OCI-LY7 (cell line): ENCODE data around the gene TCP1. TPM values are rescaled to one million over a fixed set of nuclear protein-coding genes. Genes with fewer than 3 reads are reported as not detected.

Experiments used
- BruUV-seq: library from RNA; stranded (reverse); fragments of 400-500 nt; replicated peaks from 2 replicates; lab custom pipeline; 2021; lab: Mats Ljungman, UMichigan
- CTCF ChIA-PET: fragments of 300-600 bp; sonication (Branson Sonifier 250); formaldehyde crosslinking; loops from one replicate; lab custom pipeline; 2022; ENCODE audit warnings: antibody characterized with exemption; ENCODE audit not compliant: unreplicated experiment; lab: Charles Lee
- POLR2A ChIA-PET: fragments of 300-600 bp; sonication (Branson Sonifier 250); formaldehyde crosslinking; loops from one replicate; lab custom pipeline; 2022; ENCODE audit warnings: antibody characterized with exemption; lab: Charles Lee
- DNase-seq: peaks from one replicate; pipeline ENCODE4 v3.0.0-alpha.2; 2015; ENCODE audit warnings: low spot score
- H2AFZ ChIP-seq: fragments of 200-600 bp; sonication (generic), shearing (Covaris generic); 2 replicates; pipeline ENCODE4 v1.6.1; 2014; ENCODE audit warnings: mild to moderate bottlenecking, antibody characterized with exemption, low read length, moderate library complexity
- H3K27ac ChIP-seq: fragments of 200-600 bp; sonication (generic); 2 replicates; pipeline ENCODE4 v1.5.1; 2014; ENCODE audit warnings: mixed run types, low read depth, mild to moderate bottlenecking, moderate library complexity, low read length, inconsistent platforms; ENCODE audit not compliant: poor library complexity, severe bottlenecking
- H3K36me3 ChIP-seq: fragments of 200-600 bp; sonication (generic); 2 replicates; pipeline ENCODE4 v1.6.1; 2014; ENCODE audit warnings: mild to moderate bottlenecking, antibody characterized with exemption, low read length, moderate library complexity, mixed read lengths; ENCODE audit not compliant: insufficient read depth
- H3K4me1 ChIP-seq: fragments of 200-600 bp; sonication (generic); 2 replicates; pipeline ENCODE4 v1.5.1; 2014; ENCODE audit warnings: mild to moderate bottlenecking, low read length; ENCODE audit not compliant: insufficient read depth, poor library complexity, severe bottlenecking
- H3K4me2 ChIP-seq: fragments of 200-600 bp; sonication (generic); 2 replicates; pipeline ENCODE4 v1.6.1; 2014; ENCODE audit warnings: mild to moderate bottlenecking, low read length
- H3K4me3 ChIP-seq: fragments of 200-600 bp; sonication (generic); 2 replicates; pipeline ENCODE4 v1.5.1; 2014; ENCODE audit warnings: mild to moderate bottlenecking, low read depth, low read length; ENCODE audit not compliant: poor library complexity, severe bottlenecking
- H3K79me2 ChIP-seq: fragments of 200-600 bp; sonication (generic); 2 replicates; pipeline ENCODE4 v1.6.1; 2016; ENCODE audit warnings: low read depth, mild to moderate bottlenecking, low read length, moderate library complexity, mixed read lengths; ENCODE audit not compliant: insufficient read depth
- H3K9me2 ChIP-seq: fragments of 200-600 bp; sonication (generic); 2 replicates; pipeline ENCODE4 v1.6.1; 2016; ENCODE audit warnings: mild to moderate bottlenecking, low read length, mixed read lengths; ENCODE audit not compliant: insufficient read depth
- H3K9me3 ChIP-seq: fragments of 200-600 bp; sonication (generic); 2 replicates; pipeline ENCODE4 v1.6.1; 2014; ENCODE audit warnings: mild to moderate bottlenecking, mixed run types, low read length, mixed read lengths
- H4K20me1 ChIP-seq: fragments of 200-600 bp; sonication (generic); 2 replicates; pipeline ENCODE4 v1.6.1; 2014; ENCODE audit warnings: mild to moderate bottlenecking, antibody characterized with exemption, low read length, moderate library complexity, mixed read lengths; ENCODE audit not compliant: insufficient read depth
- EZH2phosphoT487 ChIP-seq: fragments of 200-600 bp; sonication (generic); IDR thresholded peaks from 2 replicates; pipeline ENCODE4 v1.6.1; 2018; ENCODE audit warnings: low read depth, borderline replicate concordance, mild to moderate bottlenecking, mixed run types, antibody characterized with exemption, low read length, moderate library complexity, mixed read lengths
- intact Hi-C: fragments of 100-400 bp; cut with micrococcal nuclease; formaldehyde crosslinking; loops from one replicate; pipeline ENCODE4 v1.10.0; 2022; ENCODE audit not compliant: unreplicated experiment
- total RNA-seq, 2 experiments: library from RNA; depleted of rRNA in 1 of 2; stranded (reverse); fragments of >200 nt in 1 of 2; shearing (Covaris generic) in 1 of 2; gene quantifications; 2 replicates each; pipeline ENCODE4 v1.2.3, GENCODE V29; 2014 to 2022
- TF ChIP-seq, protein P1 (sequence below): fragments of 200-600 bp; sonication (generic); conservative IDR thresholded peaks from 2 replicates; pipeline ENCODE4 v1.5.1; 2014; ENCODE audit warnings: mild to moderate bottlenecking, antibody characterized with exemption, low read length, moderate library complexity, mixed read lengths

Gene TCP1
- total RNA-seq, 2 experiments from 2014 or later = 319 to 386 TPM

DNA sequence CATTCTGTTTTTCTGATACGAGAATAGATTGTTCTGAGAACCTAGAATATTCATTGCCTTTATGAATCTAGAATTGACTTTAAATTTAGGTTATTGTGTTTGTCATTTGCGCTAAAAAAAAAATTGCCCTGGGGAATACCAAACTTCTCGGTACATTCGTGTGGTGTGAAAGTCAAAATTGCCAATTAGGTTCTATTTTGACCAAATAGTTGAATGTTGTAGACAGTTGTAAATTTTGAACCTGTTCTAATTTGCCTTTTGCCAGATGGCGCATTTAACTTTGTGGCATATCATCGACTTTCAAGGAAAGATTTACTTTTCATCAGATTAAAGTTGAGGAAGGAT is 59.1 kb downstream of the TCP1 start:
- ChIA-PET CTCF (interaction anchor here (0.6 kb wide), 1 partner anchor 1803 kb away, joined by 3 read pairs; no protein-coding TSS in a partner anchor), POLR2A (interaction anchor here (0.7 to 4.9 kb wide), 4 partner anchors 7 to 60 kb away, joined by 3 to 48 read pairs (median 11); partner anchors contain the start of genes MRPL18 and TCP1)
- no peaks in the 10 kb centered on the region for H3K9me2 ChIP-seq
- peaks cover 51% of the 10 kb centered on the region for H4K20me1 ChIP-seq
- BruUV-seq = no TSS peak
- H3K36me3 ChIP-seq = peaks cover 67% of the 10 kb centered on the region
- H3K9me3 ChIP-seq = no peaks in the 10 kb centered on the region
- H3K4me1 ChIP-seq = peaks cover 44% of the 10 kb centered on the region
- peaks cover 92% of the 10 kb centered on the region for H3K79me2 ChIP-seq
- H3K27ac ChIP-seq = no peak overlapping the region
- DNase-seq = no peak
- H3K4me2 ChIP-seq = peak overlapping the region; percentile 86
- no peak overlapping the region for H2AFZ ChIP-seq
- peak overlapping the region; percentile 91 for H3K4me3 ChIP-seq
- no peak for TF ChIP-seq EZH2phosphoT487
- TF ChIP-seq, protein P1, sequence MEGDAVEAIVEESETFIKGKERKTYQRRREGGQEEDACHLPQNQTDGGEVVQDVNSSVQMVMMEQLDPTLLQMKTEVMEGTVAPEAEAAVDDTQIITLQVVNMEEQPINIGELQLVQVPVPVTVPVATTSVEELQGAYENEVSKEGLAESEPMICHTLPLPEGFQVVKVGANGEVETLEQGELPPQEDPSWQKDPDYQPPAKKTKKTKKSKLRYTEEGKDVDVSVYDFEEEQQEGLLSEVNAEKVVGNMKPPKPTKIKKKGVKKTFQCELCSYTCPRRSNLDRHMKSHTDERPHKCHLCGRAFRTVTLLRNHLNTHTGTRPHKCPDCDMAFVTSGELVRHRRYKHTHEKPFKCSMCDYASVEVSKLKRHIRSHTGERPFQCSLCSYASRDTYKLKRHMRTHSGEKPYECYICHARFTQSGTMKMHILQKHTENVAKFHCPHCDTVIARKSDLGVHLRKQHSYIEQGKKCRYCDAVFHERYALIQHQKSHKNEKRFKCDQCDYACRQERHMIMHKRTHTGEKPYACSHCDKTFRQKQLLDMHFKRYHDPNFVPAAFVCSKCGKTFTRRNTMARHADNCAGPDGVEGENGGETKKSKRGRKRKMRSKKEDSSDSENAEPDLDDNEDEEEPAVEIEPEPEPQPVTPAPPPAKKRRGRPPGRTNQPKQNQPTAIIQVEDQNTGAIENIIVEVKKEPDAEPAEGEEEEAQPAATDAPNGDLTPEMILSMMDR = no peak
- intact Hi-C loops = no loop called here

DNA sequence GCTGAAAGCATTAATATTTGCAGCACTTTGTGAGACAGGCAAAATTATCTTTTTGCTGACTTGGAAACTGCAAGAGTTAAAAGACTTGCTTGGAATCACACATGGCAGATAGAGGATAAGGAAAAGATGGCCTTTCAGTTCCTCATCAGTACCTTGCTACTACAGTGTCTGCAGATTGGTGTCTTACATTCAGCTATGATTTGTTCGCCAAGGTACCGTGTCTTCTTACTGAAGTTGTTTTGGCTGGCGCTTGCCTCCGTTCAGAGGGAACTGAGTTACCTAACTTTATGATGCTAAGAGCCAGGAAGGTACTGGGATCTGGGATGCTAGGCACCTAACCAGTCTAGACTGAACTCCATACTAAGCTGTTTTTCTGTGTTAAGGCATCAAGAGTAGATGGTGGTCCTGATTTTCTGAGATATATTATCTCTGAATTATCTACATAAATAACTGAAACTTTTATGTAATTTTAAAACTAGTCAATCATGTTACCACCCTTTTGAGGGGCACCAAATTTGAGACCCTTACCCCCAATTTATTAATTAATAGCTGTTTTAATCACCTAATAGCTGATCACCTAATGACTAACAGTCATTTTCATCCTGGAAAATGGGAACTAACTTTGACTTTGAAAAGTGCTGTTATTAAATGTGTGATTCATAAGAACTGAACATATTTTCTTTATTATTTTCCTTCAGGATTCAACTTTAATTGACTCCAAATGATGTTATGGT is 59.6 kb downstream of the TCP1 start:
- BruUV-seq = no TSS peak
- peaks cover 92% of the 10 kb centered on the region for H3K79me2 ChIP-seq
- intact Hi-C loops = loop anchor here (10.0 kb wide), 1 partner anchor 925 kb away; no protein-coding TSS in a partner anchor
- peak overlapping the region; percentile 86 for H3K4me2 ChIP-seq
- no peaks in the 10 kb centered on the region for H3K9me2 ChIP-seq
- peaks cover 47% of the 10 kb centered on the region for H4K20me1 ChIP-seq
- TF ChIP-seq, protein P1 = no peak
- no peak for TF ChIP-seq EZH2phosphoT487
- ChIA-PET POLR2A (interaction anchor here (0.6 to 4.9 kb wide), 11 partner anchors 8 to 546 kb away, joined by 3 to 48 read pairs (median 4); partner anchors contain the start of genes MRPL18 and TCP1), CTCF (interaction anchor here (0.6 kb wide), 1 partner anchor 1802 kb away, joined by 3 read pairs; no protein-coding TSS in a partner anchor)
- peaks cover 44% of the 10 kb centered on the region for H3K4me1 ChIP-seq
- DNase-seq = peak; percentile 64
- H3K36me3 ChIP-seq = peaks cover 66% of the 10 kb centered on the region
- peak overlapping the region; percentile 91 for H3K4me3 ChIP-seq
- H3K9me3 ChIP-seq = no peaks in the 10 kb centered on the region
- H2AFZ ChIP-seq = no peak overlapping the region
- peak overlapping the region; percentile 3 for H3K27ac ChIP-seq
